Limb (tissue), 2 donors: ENCODE measurements around the gene EPB41L4B.
"Not testable (repeated sequence)": the region's sequence is repeated elsewhere in the genome, so short reads cannot be mapped to it uniquely, and the experiment has no call there.

Experiments
- DNase-seq, 2 donors: peaks; one replicate each; pipeline ENCODE4 v3.0.0-alpha.2; 2016; ENCODE audit errors: extremely low spot score in 2 of 2

EPB41L4B gene

GRCh38 chr9:109320742-109321448 is at the start of gene EPB41L4B:
EPB41L4B (minus strand) TSS chr9:109321059; CDS start chr9:109320446, 613 bp downstream.
- peak; percentile 74 to 96 for DNase-seq

DNA sequence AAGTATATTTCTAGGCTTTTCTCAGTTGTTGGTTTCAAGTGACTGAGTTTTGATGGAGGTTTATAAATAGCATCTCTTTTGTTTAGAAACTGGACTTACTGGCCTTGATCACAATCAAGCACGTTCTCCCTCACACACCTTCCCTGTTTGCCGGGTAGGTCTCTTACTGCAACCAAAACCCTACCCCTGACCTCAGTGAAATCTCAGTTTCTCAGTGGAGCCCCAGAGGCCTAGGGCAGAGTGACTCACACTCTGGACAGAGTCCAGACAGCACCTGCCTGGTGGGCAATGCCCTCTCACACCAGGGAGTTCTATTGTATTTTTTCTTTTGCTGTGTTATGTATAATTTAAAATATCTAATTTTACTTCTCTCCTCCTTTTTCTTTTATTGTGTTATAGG is 48.4 kb upstream of the EPB41L4B start:
- DNase-seq, result no peak

DNA sequence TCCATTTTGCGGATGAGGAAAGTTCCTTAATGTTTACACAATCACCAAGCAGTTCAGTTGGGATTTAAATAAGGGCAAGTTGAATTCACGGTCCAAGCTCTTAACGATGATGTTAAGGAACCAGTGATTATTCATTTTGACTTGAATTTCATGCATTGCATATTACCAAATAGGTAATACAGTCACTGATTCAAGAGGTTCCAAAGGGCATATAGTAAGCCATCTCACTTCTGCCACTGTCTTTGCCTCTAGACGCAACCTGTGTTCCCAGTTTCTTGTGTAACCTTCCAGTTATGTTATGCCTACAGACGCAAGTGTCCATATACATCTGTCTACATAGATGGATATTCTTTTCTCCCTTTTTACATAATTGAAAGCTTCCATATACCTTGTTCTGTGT is 39.9 kb upstream of the EPB41L4B start:
- DNase-seq, result no peak

GRCh38 chr9:109358968-109359603 is 38.2 kb upstream of the EPB41L4B start:
- not testable (repeated sequence) for DNase-seq

DNA sequence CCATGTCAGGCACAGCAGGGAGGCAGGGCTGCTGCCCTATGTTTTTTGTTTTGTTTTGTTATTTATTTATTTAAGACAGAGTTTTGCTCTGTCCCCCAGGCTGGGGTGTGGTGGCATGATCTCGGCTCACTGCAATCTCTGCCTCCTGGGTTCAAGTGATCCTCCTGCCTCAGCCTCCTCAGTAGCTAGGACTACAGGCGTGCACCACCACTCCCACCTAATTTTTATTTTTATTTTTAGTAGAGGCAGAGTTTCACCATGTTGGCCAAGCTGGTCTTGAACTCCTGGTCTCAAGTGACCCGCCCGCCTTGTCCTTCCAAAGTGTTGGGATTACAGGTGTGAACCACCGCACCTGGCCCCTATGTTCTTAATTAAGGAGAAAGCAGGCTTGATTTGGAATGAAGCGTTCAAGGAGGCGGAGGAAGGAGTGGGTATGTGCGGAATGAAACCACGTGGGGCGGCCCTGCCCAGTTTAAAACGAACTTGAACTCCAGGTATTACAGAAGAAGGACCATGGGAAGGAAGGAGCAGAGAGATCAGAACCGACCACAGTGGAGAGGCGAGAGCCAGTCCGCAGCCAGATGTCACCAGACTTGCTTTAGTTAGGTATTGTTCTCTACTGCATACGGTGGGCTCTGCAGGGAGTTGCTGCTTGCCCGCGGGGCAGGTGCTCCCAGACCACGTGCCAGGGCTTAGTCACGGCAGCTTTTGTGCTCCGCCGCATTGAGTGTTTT is 34.9 kb upstream of the EPB41L4B start:
- no peak for DNase-seq

DNA sequence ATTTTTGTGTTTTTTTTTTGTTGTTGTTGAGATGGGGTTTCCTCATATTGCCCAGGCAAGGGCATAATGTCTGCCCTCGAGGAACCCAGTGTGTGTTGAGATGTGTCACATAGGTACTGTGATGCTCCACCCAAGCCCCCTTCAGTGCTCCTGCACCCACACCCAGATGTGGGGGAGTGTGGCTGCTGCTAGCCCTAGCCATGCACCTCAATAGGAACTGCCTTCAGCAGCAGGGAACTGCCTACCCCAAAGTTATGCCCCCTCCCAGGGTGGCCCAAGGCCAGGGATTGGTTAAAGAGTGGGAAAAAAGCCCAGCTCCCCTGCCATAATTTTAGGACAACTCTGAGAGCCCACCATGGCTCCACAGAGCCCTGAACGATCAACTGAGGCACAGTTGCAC is 33.3 kb upstream of the EPB41L4B start:
- DNase-seq, result no peak

DNA sequence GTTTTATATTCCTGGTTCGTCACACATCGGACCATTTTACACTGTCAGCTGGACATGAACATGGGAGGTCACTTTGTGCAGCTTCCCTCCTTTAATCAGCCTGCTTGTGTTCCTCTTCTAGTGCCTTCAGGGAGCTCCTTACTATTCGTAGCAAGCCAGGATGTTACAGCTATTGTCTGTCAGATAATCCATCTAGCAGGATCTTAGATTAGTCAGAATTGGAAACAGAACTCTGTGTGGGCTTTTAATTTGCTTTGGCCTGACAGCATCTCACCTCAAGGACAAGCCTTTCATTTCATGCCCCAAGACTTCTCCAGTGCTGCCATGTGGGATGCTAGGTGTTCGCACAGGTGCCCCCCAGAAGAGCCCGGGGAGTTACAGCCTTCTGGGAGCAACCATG is 30.2 kb upstream of the EPB41L4B start:
- DNase-seq, result no peak

DNA sequence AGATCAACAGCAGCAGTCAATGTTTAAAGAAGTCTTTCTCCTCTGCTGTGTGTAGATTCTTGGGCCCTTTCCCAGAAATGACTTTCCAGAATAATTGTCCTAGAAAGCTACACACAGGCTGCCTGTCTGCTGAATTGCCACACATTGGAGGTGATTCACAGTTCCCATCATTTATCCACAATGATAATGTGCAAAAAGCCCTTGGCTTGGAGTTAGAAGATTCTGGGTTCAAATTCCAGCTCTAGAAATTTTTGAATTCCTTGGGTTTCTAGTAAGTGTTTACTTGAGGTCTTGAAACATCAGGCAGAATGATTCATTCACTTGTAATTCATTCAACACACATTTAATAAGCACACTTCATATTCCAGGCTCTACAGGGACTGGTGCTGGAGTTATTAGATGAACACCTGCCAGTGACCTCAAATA is 28.6 kb upstream of the EPB41L4B start:
- DNase-seq, result peak in 1 of 2 donors; percentile 42

- no peak for DNase-seq
These were observed 26.0 kb upstream of the EPB41L4B start for GRCh38 chr9:109346904-109347303.

DNA sequence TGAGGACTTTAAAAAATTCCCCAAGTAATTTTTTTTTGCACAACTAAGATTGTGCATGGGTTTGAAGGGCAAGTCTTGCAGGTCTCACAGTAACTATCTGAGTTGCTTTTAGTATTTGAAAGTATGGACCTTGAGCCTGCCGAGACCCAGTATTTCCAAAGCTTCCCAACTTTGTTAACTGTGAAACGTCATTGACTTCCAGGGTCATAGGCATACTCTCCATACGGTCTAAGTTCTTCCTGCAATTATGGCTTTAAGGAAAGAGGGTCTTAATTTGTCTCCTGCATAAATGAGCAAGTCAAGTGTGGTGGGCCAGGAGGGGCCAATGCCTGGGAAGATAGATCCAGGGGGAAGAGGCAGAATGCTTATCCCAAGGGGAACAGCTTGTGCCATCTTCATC is 24.0 kb upstream of the EPB41L4B start:
- no peak for DNase-seq

- DNase-seq, result no peak
These were observed 22.0 kb upstream of the EPB41L4B start for GRCh38 chr9:109342878-109343277.

GRCh38 chr9:109341561-109341960 is 20.7 kb upstream of the EPB41L4B start:
- DNase-seq, result no peak

DNA sequence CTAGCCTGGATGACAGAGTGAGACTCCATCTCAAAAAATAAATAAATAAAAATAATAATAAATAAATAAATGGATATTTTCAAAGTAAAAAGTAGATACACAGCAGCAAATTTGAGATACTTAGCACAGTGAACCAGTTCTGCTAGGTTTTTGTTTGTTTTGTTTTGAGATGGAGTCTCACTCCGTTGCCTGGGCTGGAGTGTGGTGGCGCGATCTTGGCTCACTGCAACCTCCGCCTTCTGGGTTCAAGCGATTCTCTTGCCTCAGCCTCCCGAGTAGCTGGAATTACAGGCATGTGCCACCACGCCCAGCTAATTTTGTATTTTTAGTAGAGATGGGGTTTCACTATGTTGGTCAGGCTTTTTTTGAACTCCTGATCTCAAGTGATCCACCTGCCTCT is 20.1 kb upstream of the EPB41L4B start:
- DNase-seq, result not testable (repeated sequence)

DNA sequence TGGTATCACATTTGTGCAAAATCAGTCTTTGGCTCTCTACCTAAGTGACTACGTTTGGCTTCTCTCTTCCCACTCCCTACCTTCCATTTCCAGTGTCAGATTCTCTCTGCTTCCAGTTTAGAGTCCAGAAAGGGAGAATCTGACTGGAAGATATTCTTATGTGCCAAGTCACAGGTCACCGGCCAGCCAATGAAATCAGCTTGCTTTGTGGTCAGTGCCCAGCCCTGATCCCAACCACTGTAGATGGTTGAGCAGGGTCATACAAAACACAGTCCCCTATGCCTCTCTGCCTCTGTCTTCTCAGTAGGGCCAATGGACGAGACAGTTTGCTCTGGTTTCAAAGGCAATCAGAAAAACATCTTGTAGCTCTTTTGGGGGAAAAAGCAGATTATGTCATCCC is 15.6 kb upstream of the EPB41L4B start:
- DNase-seq, result no peak

DNA sequence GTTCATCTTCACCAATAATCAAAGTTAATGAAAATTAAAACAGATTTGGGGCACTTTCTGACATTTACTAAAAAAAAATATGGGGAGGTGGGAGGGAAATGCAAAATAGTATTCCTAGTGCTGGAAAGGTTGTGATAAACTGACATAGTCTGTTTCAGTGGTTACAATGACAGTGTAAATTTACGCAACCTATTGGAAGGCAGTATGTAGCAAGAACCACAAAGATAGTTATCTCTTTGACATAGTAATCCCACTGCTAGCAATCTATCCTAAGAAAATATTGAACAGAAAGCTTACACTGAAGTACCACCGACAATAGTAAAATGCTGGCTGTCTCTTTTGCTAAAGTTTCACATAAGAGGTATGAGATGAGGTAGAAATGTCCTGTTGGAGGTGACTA is 15.1 kb upstream of the EPB41L4B start:
- no peak for DNase-seq

DNA sequence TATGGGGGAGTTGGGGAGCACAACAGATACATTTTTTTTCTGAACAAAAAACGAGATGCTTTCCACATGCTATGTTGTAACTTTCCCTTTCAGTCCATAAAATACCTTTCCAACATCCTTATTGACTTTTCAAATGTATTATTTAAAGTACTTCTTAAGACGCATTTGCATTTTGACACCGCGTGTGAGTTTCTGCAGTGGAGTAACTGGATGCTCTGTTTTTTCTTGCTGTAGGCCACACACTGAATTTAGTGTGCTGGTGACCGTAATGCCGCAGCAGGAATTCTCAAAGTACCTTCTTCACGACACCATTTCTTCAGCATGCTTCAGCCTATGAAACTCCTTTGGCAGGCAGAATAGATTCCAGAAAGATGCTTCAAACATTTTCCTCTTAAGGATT is 14.3 kb upstream of the EPB41L4B start:
- DNase-seq, result no peak

DNA sequence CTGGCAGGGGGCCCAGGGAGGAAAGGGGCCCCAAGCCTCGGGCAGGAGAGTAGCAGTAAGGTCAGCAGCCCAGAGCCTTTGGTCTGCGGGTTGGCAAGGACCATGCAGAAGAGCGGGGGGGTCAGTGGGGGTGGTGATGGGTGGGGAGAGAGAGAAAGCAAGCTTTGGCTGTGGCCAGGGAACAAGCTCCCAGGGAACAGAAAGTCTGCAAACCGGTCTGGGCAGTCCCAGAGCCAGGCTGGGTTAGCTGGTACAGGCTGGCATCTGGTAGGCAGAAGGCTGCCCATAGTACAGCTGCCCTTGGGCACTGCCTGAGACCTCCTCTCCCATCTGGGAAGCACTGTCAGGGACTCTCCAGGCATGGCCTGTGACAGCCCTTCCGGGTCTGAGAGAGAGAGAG is 10.5 kb upstream of the EPB41L4B start:
- no peak for DNase-seq

DNA sequence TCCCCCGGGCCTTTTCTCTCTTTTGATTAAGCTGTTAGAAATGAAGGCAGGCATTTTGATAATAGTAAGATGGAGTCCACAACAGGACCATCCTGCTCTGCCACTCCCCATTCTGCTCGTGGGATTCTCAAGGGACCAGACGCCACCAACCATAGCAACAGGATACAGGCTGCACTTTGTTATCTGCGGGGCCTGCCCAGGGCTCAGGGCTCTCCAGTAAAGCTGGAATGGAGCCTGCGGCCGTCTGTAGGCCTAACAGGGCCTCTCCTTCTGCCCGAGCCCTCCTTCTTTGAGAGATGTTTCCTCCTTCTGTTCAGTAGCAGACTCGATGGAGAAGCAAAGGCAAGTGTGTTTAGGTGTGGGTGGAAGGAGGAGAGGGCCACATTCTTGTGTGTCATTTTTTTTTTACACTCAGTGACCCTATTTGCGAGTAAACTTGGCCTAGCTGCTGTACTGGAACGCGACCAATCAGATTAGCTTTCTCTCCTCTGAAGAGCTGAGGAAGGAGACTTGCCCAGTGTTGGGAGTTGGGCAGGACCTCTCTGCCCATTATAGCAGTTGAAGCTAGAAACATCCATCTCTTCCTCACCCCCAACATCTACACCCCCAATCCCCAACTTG is 8.9 kb upstream of the EPB41L4B start:
- no peak for DNase-seq

DNA sequence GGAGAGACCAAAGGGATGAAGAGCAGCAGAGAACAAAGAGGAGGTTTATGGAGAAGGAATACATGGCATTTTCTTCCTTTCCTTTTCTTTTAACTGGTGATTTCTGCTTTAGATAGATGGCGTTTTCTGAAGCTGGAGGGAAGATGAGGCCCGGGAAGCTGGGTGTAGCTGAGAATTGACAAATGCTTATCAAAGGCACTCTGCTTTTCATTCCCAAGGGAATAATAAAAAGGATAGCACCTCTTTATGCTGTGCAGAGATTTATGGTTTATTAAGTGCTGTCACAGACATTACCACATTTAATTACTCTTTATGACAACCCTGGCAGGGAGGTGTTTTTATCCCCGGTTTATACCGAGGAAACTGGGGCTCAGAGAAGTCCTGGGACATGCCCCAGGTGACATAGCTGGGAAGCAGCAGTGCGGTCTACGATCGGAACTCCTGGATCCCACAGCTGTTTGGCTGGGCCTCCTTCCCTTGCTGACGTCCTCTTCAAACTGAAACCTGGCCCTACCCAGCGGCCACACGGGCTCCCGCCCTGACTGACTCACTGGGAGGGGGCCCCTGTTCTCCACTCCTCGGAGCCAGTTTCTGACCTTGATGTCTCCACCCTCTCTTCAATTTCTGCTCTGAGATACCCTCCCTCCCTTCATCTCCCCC is 8.2 kb upstream of the EPB41L4B start:
- peak; percentile 41 to 71 for DNase-seq

DNA sequence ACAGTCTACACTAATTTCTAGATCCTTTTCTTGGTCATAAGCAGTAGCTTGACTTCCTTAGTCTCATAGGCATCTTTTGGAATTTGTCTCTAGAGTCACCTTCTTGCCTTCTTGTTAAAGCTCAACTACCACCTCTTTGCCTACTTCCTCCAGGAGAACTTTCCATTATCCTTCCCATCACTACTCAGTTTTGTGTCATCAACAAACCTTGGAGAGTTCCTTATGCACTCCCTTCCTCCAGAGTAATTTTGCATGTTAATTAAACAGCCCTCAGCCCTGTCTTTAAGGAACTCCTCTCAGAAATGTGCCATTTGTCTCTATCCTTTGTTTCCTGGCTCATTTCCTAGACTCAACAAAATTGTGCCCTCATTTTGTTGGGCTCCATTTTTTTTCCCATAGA is 4.2 kb upstream of the EPB41L4B start:
- no peak for DNase-seq

- no peak for DNase-seq
These were observed 2.9 kb upstream of the EPB41L4B start for GRCh38 chr9:109323771-109324170.

DNA sequence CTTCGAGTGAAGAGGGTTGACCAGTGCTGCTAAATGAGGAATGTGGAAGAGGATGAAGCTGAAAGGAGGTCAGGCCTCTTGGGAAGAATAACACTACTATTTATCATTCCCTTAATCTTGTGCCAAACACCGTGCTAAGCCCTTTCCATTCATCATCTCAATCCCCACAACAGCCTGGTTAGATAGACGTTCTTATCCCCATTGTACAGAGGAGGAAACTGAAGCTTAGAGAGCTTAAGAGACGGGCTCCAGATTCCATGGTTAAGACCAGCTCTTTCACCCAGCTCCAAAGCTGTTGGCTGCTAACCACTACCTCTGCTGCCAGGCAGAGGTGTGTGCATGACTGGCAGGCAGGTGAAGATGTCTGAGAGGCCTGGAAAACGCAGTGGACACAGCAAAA is 868 bp upstream of the EPB41L4B start:
- DNase-seq, result no peak
